ENCODE data around the gene CCDC51. TPM values are rescaled to one million over a fixed set of nuclear protein-coding genes. Genes with fewer than 3 reads are reported as not detected.

The CCDC51 gene
- polyA plus RNA-seq, 2 of the 4 experiments (the other 2 are of a cell fraction) = 19.8 to 26.7 TPM

- peak; percentile 47; the same call in 1 of the 2 replicates for TF ChIP-seq PHF8 (IDR thresholded peaks at IDR 0.05; ENCODE audit: borderline replicate concordance, low read depth)
- TF ChIP-seq ZFP36 (IDR thresholded peaks at IDR 0.05; ENCODE audit: borderline replicate concordance, partially characterized antibody) = no peak
- TF ChIP-seq RARB (CRISPR knock-in tag; IDR thresholded peaks at IDR 0.05) = no peak
- TF ChIP-seq EP300 (IDR thresholded peaks at IDR 0.05) = no peak
- TF ChIP-seq EHF (CRISPR knock-in tag; IDR thresholded peaks at IDR 0.05) = 0 out of 2 replicates have a peak, but pooled peaks have one; percentile 39
- TF ChIP-seq BHLHE40 (IDR thresholded peaks at IDR 0.05; ENCODE audit: low read depth, low read length) = no peak
- TF ChIP-seq ZSCAN20 (CRISPR knock-in tag; IDR thresholded peaks at IDR 0.05) = no peak
- no peak for TF ChIP-seq RNF2 (IDR thresholded peaks at IDR 0.05; ENCODE audit: borderline replicate concordance, low read depth)
- TF ChIP-seq HOXA7 (CRISPR knock-in tag; IDR thresholded peaks at IDR 0.05) = no peak
- no peak for TF ChIP-seq ZC3H11A (IDR thresholded peaks at IDR 0.05)
- no peak for TF ChIP-seq KDM5A (IDR thresholded peaks at IDR 0.05)
- no peak for TF ChIP-seq KDM1A (IDR thresholded peaks at IDR 0.05; ENCODE audit: low read depth)
- no peak for TF ChIP-seq POLR2AphosphoS2 (conservative IDR thresholded peaks at IDR 0.05; ENCODE audit: low read length)
- no peak for TF ChIP-seq MAFK (IDR thresholded peaks at IDR 0.05; ENCODE audit: partially characterized antibody)
- no peak for TF ChIP-seq CHD4 (IDR thresholded peaks at IDR 0.05; ENCODE audit: borderline replicate concordance)
- peak; percentile 31; the same call in 1 of the 3 replicates for TF ChIP-seq CTCF (IDR thresholded peaks at IDR 0.05)
- no peak for TF ChIP-seq EHMT2 (IDR thresholded peaks at IDR 0.05; ENCODE audit: low read depth)
- no peak for TF ChIP-seq HOXB13 (CRISPR knock-in tag; IDR thresholded peaks at IDR 0.05; ENCODE audit: low read depth)
- no peak for TF ChIP-seq HDAC2 (IDR thresholded peaks at IDR 0.05)
- no peak for TF ChIP-seq CBX8 (IDR thresholded peaks at IDR 0.05)
- TF ChIP-seq TP53 (CRISPR knock-in tag; IDR thresholded peaks at IDR 0.05) = no peak
- no peak for TF ChIP-seq JUNB (IDR thresholded peaks at IDR 0.05)
- no peak for TF ChIP-seq HOXB5 (CRISPR knock-in tag; IDR thresholded peaks at IDR 0.05)
- TF ChIP-seq NFE2L2 (conservative IDR thresholded peaks at IDR 0.05; ENCODE audit: low read length) = no peak
- TF ChIP-seq HMGXB4 (CRISPR knock-in tag; IDR thresholded peaks at IDR 0.05; ENCODE audit: borderline replicate concordance) = no peak
- TF ChIP-seq SREBF2 (IDR thresholded peaks at IDR 0.05) = no peak
- no peak for TF ChIP-seq CEBPB (IDR thresholded peaks at IDR 0.05)
- TF ChIP-seq FOSB (CRISPR knock-in tag; IDR thresholded peaks at IDR 0.05) = 0 out of 2 replicates have a peak, but pooled peaks have one; percentile 29
Measured at GRCh38 chr3:48472923-48473616, 33.2 kb upstream of the CCDC51 start (continued).

- FAIRE-seq = no peak
- Histone ChIP-seq H3K4me3 (peak overlapping the region; percentile 76), H3K9me3 (no peaks in the 10 kb centered on the region), H3K4me2 (peak overlapping the region; percentile 87), H3K4me1 (peaks cover 34% of the 10 kb centered on the region), H3K27ac (peak overlapping the region; percentile 96 to 97)
- CTCF ChIA-PET = interaction anchor here (0.5 to 2.8 kb wide), 16 partner anchors 13 to 199 kb away, joined by 3 to 14 read pairs (median 4); partner anchors contain the start of gene ATRIP
- POLR2A ChIA-PET = interaction anchor here (0.7 to 1.2 kb wide), 3 partner anchors 8 to 36 kb away, joined by 3 to 8 read pairs (median 3); partner anchors contain the start of genes CCDC51 and TMA7
- peak in 1 of 2 experiments; percentile 40 for DNase-seq (ENCODE audit: low read depth in 1 of 2, low spot score in 1 of 2)
- ATAC-seq = peak in 1 of 2 experiments; percentile 60; a peak in 5 of 6 replicates
- no peak for TF ChIP-seq ATOH8 (CRISPR knock-in tag; IDR thresholded peaks at IDR 0.05; ENCODE audit: low read depth)
- TF ChIP-seq MAZ (IDR thresholded peaks at IDR 0.05; ENCODE audit: borderline replicate concordance, low read depth, low read length) = no peak
- no peak for TF ChIP-seq USF2 (IDR thresholded peaks at IDR 0.05)
- no peak for TF ChIP-seq FOXS1 (CRISPR knock-in tag; IDR thresholded peaks at IDR 0.05)
- no peak for TF ChIP-seq ZFP36 (IDR thresholded peaks at IDR 0.05; ENCODE audit: borderline replicate concordance, partially characterized antibody)
- no peak for TF ChIP-seq RFX5 (IDR thresholded peaks at IDR 0.05)
- no peak for TF ChIP-seq EHMT2 (IDR thresholded peaks at IDR 0.05; ENCODE audit: low read depth)
- no peak for TF ChIP-seq JUN (IDR thresholded peaks at IDR 0.05)
- WGBS (ENCODE audit: missing lambda C conversion rate) = 0% methylated on average over 3 of the region's 5 CpGs
Measured at GRCh38 chr3:48472673-48472922, 32.7 kb upstream of the CCDC51 start.

Data from A549 (cell line).